ENCODE measurements around the gene LRP1B. TPM values are rescaled to one million over a fixed set of nuclear protein-coding genes. Genes with fewer than 3 reads are reported as not detected.

Gene LRP1B
- total RNA-seq, 2 donors from 2014 or later = 0.52 to 3.0 TPM

- TF ChIP-seq, protein P1, sequence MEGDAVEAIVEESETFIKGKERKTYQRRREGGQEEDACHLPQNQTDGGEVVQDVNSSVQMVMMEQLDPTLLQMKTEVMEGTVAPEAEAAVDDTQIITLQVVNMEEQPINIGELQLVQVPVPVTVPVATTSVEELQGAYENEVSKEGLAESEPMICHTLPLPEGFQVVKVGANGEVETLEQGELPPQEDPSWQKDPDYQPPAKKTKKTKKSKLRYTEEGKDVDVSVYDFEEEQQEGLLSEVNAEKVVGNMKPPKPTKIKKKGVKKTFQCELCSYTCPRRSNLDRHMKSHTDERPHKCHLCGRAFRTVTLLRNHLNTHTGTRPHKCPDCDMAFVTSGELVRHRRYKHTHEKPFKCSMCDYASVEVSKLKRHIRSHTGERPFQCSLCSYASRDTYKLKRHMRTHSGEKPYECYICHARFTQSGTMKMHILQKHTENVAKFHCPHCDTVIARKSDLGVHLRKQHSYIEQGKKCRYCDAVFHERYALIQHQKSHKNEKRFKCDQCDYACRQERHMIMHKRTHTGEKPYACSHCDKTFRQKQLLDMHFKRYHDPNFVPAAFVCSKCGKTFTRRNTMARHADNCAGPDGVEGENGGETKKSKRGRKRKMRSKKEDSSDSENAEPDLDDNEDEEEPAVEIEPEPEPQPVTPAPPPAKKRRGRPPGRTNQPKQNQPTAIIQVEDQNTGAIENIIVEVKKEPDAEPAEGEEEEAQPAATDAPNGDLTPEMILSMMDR (IDR thresholded peaks at IDR 0.05) = no peak
- no peak for TF ChIP-seq POLR2A (IDR thresholded peaks at IDR 0.05)
- WGBS, 2 donors = 43 to 52% methylated on average over 4 of the region's 4 CpGs
- H3K4me1 ChIP-seq = no peaks in the 10 kb centered on the region
- no peaks in the 10 kb centered on the region for H3K9me3 ChIP-seq
- no peaks in the 10 kb centered on the region for H3K36me3 ChIP-seq (replicated peaks in 1 of 2; ENCODE audit: insufficient read depth in 1 of 2, low read depth in 2 of 2)
- no peak for ATAC-seq
- H3K27me3 ChIP-seq = no peaks in the 10 kb centered on the region
- no peak for DNase-seq
- no peak overlapping the region for H3K4me3 ChIP-seq
- no peak overlapping the region for H3K27ac ChIP-seq
- intact Hi-C loops (cut with DNase I) = no loop called here
Observed at GRCh38 chr2:140498360-140498759, 1632.5 kb downstream of the LRP1B start.

- Histone ChIP-seq H3K36me3 (replicated peaks in 1 of 2; ENCODE audit: insufficient read depth in 1 of 2, low read depth in 2 of 2) (no peaks in the 10 kb centered on the region), H3K27ac (no peak overlapping the region), H3K4me3 (no peak overlapping the region), H3K4me1 (no peaks in the 10 kb centered on the region), H3K9me3 (no peaks in the 10 kb centered on the region), H3K27me3 (no peaks in the 10 kb centered on the region)
- no peak for TF ChIP-seq POLR2A (IDR thresholded peaks at IDR 0.05)
- TF ChIP-seq, protein P1 (IDR thresholded peaks at IDR 0.05) = no peak
- 76 to 92% methylated on average over 1 of the region's 1 CpG for WGBS, 2 donors
- ATAC-seq = no peak
- DNase-seq = no peak
- intact Hi-C loops (cut with DNase I) = no loop called here
Observed at GRCh38 chr2:140496714-140497113, 1634.1 kb downstream of the LRP1B start.

- Histone ChIP-seq H3K4me1 (no peaks in the 10 kb centered on the region), H3K4me3 (no peak overlapping the region), H3K27ac (no peak overlapping the region), H3K9me3 (no peaks in the 10 kb centered on the region), H3K27me3 (no peaks in the 10 kb centered on the region), H3K36me3 (replicated peaks in 1 of 2; ENCODE audit: insufficient read depth in 1 of 2, low read depth in 2 of 2) (no peaks in the 10 kb centered on the region)
- 19 to 33% methylated on average over 3 of the region's 3 CpGs for WGBS, 2 donors
- no peak for ATAC-seq
- DNase-seq = no peak
- TF ChIP-seq, protein P1 (IDR thresholded peaks at IDR 0.05) = no peak
- TF ChIP-seq POLR2A (IDR thresholded peaks at IDR 0.05) = no peak
- intact Hi-C loops (cut with DNase I) = no loop called here
Observed at GRCh38 chr2:140491876-140492275, 1638.9 kb downstream of the LRP1B start.

GRCh38 chr2:140489193-140489592 is 1641.6 kb downstream of the LRP1B start:
- no peak overlapping the region for H3K27ac ChIP-seq
- DNase-seq = no peak
- intact Hi-C loops (cut with DNase I) = no loop called here
- H3K4me1 ChIP-seq = no peaks in the 10 kb centered on the region
- WGBS, 2 donors = 48 to 58% methylated on average over 1 of the region's 1 CpG
- H3K9me3 ChIP-seq = no peaks in the 10 kb centered on the region
- H3K27me3 ChIP-seq = no peaks in the 10 kb centered on the region
- ATAC-seq = no peak
- H3K36me3 ChIP-seq (replicated peaks in 1 of 2; ENCODE audit: insufficient read depth in 1 of 2, low read depth in 2 of 2) = no peaks in the 10 kb centered on the region
- TF ChIP-seq POLR2A (IDR thresholded peaks at IDR 0.05) = no peak
- TF ChIP-seq, protein P1 (IDR thresholded peaks at IDR 0.05) = no peak
- H3K4me3 ChIP-seq = no peak overlapping the region

GRCh38 chr2:140481136-140481535 is 1649.7 kb downstream of the LRP1B start:
- Histone ChIP-seq H3K27ac (no peak overlapping the region), H3K9me3 (no peaks in the 10 kb centered on the region), H3K36me3 (replicated peaks in 1 of 2; ENCODE audit: insufficient read depth in 1 of 2, low read depth in 2 of 2) (no peaks in the 10 kb centered on the region), H3K27me3 (no peaks in the 10 kb centered on the region), H3K4me1 (no peaks in the 10 kb centered on the region), H3K4me3 (no peak overlapping the region)
- 63 to 64% methylated on average over 2 of the region's 2 CpGs for WGBS, 2 donors
- intact Hi-C loops (cut with DNase I) = no loop called here
- no peak for ATAC-seq
- DNase-seq = no peak
- TF ChIP-seq, protein P1 (IDR thresholded peaks at IDR 0.05) = no peak
- TF ChIP-seq POLR2A (IDR thresholded peaks at IDR 0.05) = no peak
